ENCODE measurements around the gene CPEB3. TPM values are rescaled to one million over a fixed set of nuclear protein-coding genes. Genes with fewer than 3 reads are reported as not detected.

CPEB3 gene
- total RNA-seq, 1 experiment from 2014 or later = 1.1 TPM

GRCh38 chr10:92110039-92110794 lies 180.7 kb downstream of the CPEB3 start:
- Histone ChIP-seq H3K4me3 (ENCODE audit: low read depth, low read length, poor library complexity, severe bottlenecking) (no peak overlapping the region), H3K9me3 (ENCODE audit: low read depth, low read length, poor library complexity, severe bottlenecking) (no peaks in the 10 kb centered on the region), H3K36me3 (ENCODE audit: insufficient read depth, low read length, poor library complexity, severe bottlenecking) (no peaks in the 10 kb centered on the region), H3K27me3 (replicated peaks; ENCODE audit: insufficient read depth, low read depth, low read length, poor library complexity) (no peaks in the 10 kb centered on the region), H3K27ac (ENCODE audit: low read depth, low read length, poor library complexity, severe bottlenecking) (no peak overlapping the region), H3K4me1 (ENCODE audit: insufficient read depth, low read length, poor library complexity, severe bottlenecking) (no peaks in the 10 kb centered on the region)
- ChIA-PET POLR2A (ENCODE audit: low non-redundant PET) (no interaction called here), CTCF (no interaction called here)
- no TSS peak for BruUV-seq (replicated peaks)
- TF ChIP-seq EZH2 (IDR thresholded peaks at IDR 0.05; ENCODE audit: borderline replicate concordance, low read depth, low read length, poor library complexity, severe bottlenecking) (no peak), CTCF (conservative IDR thresholded peaks at IDR 0.05; ENCODE audit: low read depth, low read length) (no peak)
- DNase-seq (ENCODE audit: low spot score) = no peak
- intact Hi-C loops (cut with micrococcal nuclease; ENCODE audit: unreplicated experiment) = no loop called here

- H3K4me1 ChIP-seq (ENCODE audit: insufficient read depth, low read length, poor library complexity, severe bottlenecking) = no peaks in the 10 kb centered on the region
Observed at GRCh38 chr10:92108747-92109146, 182.1 kb downstream of the CPEB3 start.

GRCh38 chr10:92108120-92108519 lies 182.8 kb downstream of the CPEB3 start:
- no peak for TF ChIP-seq EZH2 (IDR thresholded peaks at IDR 0.05; ENCODE audit: borderline replicate concordance, low read depth, low read length, poor library complexity, severe bottlenecking)
- TF ChIP-seq CTCF (conservative IDR thresholded peaks at IDR 0.05; ENCODE audit: low read depth, low read length) = no peak
- Histone ChIP-seq H3K27me3 (replicated peaks; ENCODE audit: insufficient read depth, low read depth, low read length, poor library complexity) (no peaks in the 10 kb centered on the region), H3K4me1 (ENCODE audit: insufficient read depth, low read length, poor library complexity, severe bottlenecking) (no peaks in the 10 kb centered on the region), H3K9me3 (ENCODE audit: low read depth, low read length, poor library complexity, severe bottlenecking) (no peaks in the 10 kb centered on the region), H3K36me3 (ENCODE audit: insufficient read depth, low read length, poor library complexity, severe bottlenecking) (no peaks in the 10 kb centered on the region), H3K4me3 (ENCODE audit: low read depth, low read length, poor library complexity, severe bottlenecking) (no peak overlapping the region), H3K27ac (ENCODE audit: low read depth, low read length, poor library complexity, severe bottlenecking) (no peak overlapping the region)
- POLR2A ChIA-PET (ENCODE audit: low non-redundant PET) = no interaction called here
- no peak for DNase-seq (ENCODE audit: low spot score)
- BruUV-seq (replicated peaks) = no TSS peak
- intact Hi-C loops (cut with micrococcal nuclease; ENCODE audit: unreplicated experiment) = no loop called here
- CTCF ChIA-PET = no interaction called here

More at GRCh38 chr10:92108747-92109146, 182.1 kb downstream of the CPEB3 start:
- intact Hi-C loops (cut with micrococcal nuclease; ENCODE audit: unreplicated experiment) = no loop called here
- DNase-seq (ENCODE audit: low spot score) = no peak
- POLR2A ChIA-PET (ENCODE audit: low non-redundant PET) = no interaction called here
- Histone ChIP-seq H3K9me3 (ENCODE audit: low read depth, low read length, poor library complexity, severe bottlenecking) (no peaks in the 10 kb centered on the region), H3K27ac (ENCODE audit: low read depth, low read length, poor library complexity, severe bottlenecking) (no peak overlapping the region), H3K4me3 (ENCODE audit: low read depth, low read length, poor library complexity, severe bottlenecking) (no peak overlapping the region), H3K36me3 (ENCODE audit: insufficient read depth, low read length, poor library complexity, severe bottlenecking) (no peaks in the 10 kb centered on the region), H3K27me3 (replicated peaks; ENCODE audit: insufficient read depth, low read depth, low read length, poor library complexity) (no peaks in the 10 kb centered on the region)
- no peak for TF ChIP-seq EZH2 (IDR thresholded peaks at IDR 0.05; ENCODE audit: borderline replicate concordance, low read depth, low read length, poor library complexity, severe bottlenecking)
- no peak for TF ChIP-seq CTCF (conservative IDR thresholded peaks at IDR 0.05; ENCODE audit: low read depth, low read length)
- BruUV-seq (replicated peaks) = no TSS peak
- CTCF ChIA-PET = no interaction called here
